GM18517 (cell line): ENCODE measurements around the gene ASIC5.
A peak's percentile ranks its signal among the peaks of the same experiment; 100 is the strongest.
"Not testable (repeated sequence)": the region's sequence is repeated elsewhere in the genome, so short reads cannot be mapped to it uniquely, and the experiment has no call there.

ENCODE experiments used
- ATAC-seq: cut with Tn5 transposase; IDR thresholded peaks from one replicate; pipeline ENCODE4 v1.9.1; 2021; ENCODE audit warnings: mild to moderate bottlenecking, moderate library complexity; ENCODE audit not compliant: unreplicated experiment

Gene ASIC5

DNA sequence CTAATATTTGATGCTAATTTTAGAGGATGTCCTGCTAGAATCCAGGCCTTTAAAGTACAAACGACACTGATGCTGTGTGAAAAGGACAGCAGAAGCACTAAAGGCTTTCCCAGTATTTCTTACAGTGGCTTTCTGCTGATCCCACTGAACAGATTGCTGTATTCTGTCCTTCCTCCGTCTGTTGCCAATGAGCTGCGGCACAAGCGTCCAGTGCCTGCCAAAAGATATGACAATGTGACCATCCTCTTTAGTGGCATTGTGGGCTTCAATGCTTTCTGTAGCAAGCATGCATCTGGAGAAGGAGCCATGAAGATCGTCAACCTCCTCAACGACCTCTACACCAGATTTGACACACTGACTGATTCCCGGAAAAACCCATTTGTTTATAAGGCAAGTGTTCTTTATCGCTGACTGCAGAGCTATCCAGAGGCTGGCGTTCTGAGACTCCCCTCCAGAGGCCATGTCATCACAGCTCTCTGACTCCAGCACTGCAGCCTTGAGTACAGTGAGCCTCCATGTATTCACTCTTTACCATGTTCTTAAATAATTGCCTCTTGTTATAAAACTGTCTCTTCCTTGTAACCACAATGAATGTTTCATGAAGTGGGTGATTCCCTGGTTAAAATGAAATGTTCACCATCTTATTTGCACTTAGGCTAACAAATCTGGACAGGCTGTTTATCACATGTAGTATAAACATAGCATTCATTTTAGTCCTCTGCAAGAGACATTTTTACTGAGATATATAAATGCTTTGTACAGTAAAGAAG, 63.7 kb downstream of the ASIC5 start:
- ATAC-seq = no peak

DNA sequence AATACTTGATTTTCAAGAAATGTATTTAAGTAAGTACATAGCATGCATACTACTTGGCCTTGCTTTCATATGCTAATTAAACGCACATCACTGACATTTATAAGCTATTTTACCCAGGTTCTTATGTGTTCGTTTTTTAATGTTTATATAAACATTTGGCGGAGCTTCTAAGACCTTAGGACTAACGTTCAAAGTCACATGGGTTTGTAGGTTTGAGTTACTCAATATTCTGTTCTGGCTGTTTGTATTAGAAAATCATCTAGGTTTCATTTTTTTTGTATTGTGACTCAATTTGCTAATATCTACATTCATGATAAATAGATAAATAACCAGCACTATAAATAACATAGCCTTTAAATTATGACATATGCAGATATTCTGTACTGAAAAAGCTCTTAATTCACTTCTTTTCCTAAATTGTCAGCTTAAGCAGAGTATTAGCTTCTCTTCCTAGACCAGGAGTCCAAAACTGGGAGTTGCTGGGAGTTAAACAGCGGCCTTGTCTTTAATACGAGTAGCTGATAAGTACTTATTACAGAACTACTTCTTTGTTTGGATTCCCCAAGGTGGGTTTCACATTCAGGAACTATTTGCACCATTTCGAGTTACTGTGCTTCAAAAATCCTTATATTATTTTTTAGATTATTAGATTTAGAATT, 65.3 kb downstream of the ASIC5 start:
- no peak for ATAC-seq

DNA sequence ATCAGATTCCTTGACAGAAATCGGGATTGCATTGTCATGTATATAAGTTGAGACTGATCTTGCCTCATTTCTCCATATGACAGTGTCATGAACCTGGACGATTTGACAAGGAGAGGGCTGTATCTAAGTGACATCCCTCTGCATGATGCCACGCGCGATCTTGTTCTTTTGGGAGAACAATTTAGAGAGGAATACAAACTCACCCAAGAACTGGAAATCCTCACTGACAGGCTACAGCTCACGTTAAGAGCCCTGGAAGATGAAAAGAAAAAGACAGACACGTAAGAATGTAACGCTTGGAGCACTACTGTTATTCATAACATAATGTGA, 66.3 kb downstream of the ASIC5 start:
- no peak for ATAC-seq

DNA sequence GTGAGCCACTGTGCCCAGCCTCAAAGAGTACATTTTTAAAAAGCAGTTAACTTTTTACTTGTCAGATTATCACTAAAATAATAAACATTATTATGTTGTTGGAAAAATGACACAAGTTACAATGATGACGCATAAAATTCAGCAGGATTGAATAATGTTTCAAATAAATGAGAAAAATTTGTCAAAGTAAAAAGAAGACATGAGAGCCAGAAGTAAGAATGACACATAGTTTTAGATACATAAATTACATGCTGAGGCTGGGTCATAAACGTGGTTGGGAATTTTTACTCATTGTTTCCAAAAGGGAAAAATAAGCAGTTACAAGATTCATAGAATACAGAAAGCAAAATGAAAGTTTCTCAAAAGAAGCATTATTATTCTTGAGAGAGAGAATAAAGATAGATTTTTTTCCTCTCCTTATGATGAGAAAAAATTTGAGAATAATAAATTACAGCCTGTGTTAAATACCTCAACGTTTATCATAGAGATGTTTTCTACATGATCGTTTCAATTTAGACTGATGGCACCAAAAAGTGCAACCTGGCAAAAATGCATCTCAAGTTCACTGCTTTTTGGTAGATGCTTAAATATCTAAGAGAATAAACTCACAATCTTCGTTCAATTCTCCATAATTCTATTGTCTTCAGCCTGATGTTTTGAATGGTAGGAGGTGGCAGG, 66.8 kb downstream of the ASIC5 start:
- no peak for ATAC-seq

DNA sequence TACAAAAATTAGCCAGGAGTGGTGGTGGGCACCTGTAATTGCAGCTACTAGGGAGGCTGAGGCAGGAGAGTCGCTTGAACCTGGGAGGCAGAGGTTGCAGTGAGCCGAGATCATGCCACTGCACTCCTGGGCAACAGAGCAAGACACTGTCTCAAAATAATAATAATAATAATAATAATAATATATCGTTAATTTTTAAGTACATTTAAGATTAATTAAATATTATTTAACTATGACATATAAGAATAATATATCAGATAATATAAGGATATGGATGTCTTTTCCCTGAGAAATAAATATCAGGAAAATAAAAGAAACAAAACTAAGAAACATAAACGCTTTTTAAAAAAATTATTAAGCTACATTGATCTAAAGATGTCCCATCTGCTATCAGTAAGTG, 68.5 kb downstream of the ASIC5 start:
- ATAC-seq = not testable (repeated sequence)

DNA sequence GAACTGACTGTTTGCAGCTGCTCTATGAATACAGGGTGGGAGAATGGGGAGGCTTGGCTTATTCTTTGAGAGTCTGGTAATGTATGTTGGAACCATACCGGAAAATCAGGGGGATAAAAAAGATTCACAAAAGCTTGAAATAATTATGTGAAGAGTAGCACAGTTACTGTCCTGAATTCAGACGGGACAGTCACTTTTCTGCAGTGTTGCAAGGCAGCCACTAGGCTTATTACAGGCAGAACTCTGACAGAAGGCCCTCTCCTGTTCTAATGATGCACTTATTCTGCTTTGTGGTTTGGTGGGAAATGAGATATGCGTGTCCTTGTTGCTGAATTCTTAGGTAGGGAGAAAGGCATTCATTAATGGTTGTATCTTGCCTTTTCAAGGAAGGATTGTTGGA, 70.1 kb downstream of the ASIC5 start:
- peak; percentile 78 for ATAC-seq

DNA sequence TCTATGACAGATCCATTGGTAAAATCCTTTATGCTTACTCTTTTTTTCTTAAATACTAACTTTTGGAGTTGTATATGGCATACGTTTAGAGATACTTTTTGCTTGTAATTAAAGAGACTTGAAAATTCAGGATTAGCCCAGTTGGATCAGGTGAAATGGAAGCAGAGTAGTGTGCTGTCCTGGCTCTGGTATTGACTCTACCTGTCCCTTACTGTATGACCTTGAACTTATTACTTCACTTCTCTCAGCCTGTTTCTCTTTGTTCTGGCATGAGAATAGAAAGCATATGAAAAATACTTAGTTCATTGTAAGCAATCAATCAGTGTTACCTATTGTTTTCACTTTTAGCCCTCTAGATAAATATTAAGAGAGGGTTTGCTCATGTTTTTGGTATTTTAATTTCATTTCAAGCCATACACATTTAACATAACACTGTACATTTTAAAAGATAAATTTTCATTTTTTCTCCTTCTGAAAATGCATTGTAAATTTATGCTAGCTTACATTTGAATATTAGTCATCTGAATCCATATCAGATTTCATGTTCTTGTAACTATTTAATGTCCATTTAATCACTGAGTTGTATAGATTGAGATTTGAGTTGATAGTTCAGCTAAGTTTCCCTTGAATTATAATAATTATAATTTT, 71.4 kb downstream of the ASIC5 start:
- ATAC-seq = no peak

DNA sequence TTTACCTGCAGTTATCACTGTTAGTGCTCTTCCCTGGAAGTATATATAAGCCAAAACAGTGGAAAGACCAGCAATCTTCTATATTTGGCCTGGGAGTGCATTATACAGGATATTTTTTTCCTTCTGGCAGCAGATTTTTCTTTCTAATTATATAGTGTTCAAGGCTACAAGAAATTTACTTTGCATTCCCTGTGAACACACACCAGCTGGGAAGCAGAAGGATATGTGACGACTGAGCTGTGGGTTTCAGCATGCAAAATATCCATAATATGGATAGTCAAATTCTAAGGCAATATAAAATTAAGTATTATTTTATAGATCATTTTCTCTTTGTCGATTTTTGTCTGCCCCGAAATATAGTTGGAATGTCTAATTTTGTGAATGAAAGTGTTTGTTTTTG, 76.1 kb downstream of the ASIC5 start:
- no peak for ATAC-seq

DNA sequence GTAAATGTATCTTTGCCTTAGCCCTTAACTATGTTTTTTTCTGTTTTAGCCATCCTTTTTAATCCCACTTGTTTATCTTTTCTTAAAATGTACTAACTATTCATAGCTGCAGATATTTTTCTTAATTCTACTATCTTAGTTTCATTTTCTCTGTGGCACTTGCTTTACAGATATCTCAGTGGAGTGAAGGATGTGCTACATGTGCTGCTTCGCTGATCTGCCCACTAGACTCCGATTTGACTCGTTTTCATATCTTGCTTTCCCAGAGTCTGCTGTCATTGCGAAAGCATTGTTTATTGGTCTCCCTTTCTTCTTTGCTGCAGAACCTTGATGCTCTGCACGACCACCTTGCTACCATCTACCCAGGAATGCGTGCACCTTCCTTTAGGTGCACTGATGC, 76.7 kb downstream of the ASIC5 start:
- peak; percentile 49 for ATAC-seq

DNA sequence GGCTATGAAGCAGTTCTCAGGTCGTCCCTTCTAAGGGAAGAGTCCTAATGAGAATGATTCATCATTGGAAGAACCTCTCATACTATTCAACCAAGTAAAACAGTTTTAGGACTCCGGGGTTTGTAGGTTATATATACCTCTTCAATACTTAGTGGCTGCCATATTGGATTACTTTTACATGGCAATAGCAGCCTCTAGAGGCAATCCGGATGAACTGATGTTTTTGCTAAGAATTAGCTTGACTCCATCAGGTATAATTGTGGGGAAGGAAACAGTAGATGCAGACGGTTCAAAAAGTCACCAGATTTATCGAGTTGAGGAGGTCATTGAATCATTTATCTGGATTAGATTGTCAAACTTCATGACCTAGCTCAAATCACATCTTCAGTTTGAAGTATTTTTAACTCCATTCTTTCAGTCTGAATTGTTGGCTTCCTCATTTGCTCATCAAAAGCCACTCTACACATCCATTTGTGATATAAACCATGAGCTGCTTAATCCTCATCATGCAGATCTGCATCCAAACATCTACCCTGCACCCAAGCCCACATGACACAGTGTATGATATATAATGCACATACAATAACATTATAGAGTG, 78.9 kb downstream of the ASIC5 start:
- ATAC-seq = peak; percentile 95

DNA sequence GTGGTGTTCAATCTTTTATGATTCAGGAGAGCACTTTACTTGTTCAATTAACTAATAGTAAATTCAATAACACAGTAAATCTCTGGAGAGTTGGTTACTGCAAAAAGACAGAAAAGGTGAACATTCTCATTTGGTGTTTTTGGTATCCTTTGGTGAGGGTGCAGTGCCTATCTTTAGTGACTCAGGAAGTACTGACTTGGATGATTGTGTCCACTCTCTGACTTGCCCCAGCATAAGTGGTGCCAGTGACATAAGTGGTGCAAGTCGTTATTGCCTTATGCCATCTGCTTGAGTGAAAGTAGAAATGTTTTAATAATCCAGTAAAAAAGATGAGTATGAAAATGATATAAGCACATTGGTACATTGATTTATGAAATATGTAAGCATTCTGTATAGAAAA, 80.2 kb downstream of the ASIC5 start:
- no peak for ATAC-seq

DNA sequence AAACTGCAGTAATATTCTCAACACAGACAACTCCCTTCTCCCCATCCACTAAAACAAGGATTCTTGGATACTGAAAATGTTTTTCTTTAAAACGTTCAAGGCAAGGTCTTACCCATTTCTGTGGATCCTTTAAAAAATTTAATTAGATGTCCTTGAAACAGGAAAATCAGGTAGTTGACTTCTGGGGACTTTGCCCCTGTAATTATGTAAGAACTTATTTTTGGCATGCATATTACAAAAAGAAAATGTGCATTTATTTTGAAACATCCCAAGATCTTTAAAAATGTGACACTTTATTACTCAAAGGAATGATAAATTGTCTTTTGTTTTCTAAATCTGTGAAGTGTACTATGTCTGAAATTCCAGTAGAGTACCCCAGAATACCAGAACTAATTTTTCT, 81.4 kb downstream of the ASIC5 start:
- ATAC-seq = no peak

DNA sequence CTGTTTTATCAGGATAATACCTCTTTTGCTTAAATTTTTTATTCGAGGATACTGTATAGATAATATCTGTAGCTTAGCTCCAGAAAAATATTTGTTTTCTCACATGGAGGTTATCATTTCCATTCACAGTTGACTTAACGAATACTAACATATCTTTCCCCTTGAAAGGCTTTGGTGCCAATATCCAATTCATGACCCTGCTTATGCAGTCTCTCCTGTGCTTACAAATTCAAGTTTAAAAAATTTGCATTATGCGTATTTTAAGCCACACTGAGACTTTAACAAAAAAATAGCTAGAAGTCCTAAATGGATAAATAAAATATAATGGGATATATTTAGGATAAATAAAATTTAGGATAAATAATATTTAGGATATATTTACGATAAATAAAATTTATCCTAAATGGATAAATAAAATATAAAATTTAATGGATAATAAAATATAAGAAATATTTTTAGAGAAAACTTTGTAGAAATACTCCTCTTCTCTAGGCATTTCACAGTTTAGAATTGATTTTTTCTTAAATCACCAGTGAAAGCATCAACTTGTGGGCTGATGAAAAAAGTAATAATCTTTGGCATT, 84.7 kb downstream of the ASIC5 start:
- ATAC-seq = no peak

DNA sequence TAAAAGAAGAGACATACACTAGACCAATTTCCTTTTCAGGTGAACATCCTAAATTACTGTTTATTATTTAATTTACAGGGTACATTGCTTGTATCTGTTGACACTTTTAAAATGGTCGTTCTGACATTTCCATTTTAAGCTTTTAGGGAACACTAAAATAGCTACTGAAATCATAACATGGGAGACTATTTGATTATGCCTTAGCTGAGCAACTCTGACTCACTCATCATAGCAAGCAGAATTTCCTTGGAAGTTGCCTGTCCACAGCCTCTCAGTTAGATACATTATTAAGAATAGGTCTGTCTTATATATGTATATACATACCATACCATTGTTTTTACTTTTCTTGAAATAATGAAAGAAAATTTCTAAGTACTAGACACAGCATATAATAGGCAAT, 85.3 kb downstream of the ASIC5 start:
- ATAC-seq = no peak
